Colonic mucosa (tissue), 4 donors: ENCODE measurements around the gene MRPS31. TPM values are rescaled to one million over a fixed set of nuclear protein-coding genes. Genes with fewer than 3 reads are reported as not detected.

Source experiments
- DNase-seq: peaks from one replicate; pipeline ENCODE4 v3.0.0-alpha.2; 2020
- H3K27ac ChIP-seq: fragments of 200-600 bp; one replicate; pipeline ENCODE4 v1.8.0; 2021
- H3K27me3 ChIP-seq: fragments of 200-600 bp; one replicate; pipeline ENCODE4 v1.8.0; 2021
- H3K36me3 ChIP-seq: fragments of 200-600 bp; one replicate; pipeline ENCODE4 v1.8.0; 2021
- H3K4me1 ChIP-seq: fragments of 200-600 bp; one replicate; pipeline ENCODE4 v1.8.0; 2021; ENCODE audit warnings: mild to moderate bottlenecking
- H3K4me3 ChIP-seq: fragments of 200-600 bp; one replicate; pipeline ENCODE4 v1.8.0; 2021
- H3K9ac ChIP-seq, 2 donors: one replicate each; pipeline ENCODE4 v1.7.0; 2013; ENCODE audit warnings: control low read depth in 2 of 2, low read depth in 2 of 2, low read length in 2 of 2
- H3K9me3 ChIP-seq: fragments of 200-600 bp; one replicate; pipeline ENCODE4 v1.8.0; 2021
- intact Hi-C: fragments of 100-400 bp; cut with DNase I; formaldehyde crosslinking; loops from one replicate; pipeline ENCODE4 v1.14.1; 2022
- total RNA-seq, 2 donors: library from RNA; stranded (reverse); fragmentation: NEBNext Ultra II Directional in 1 of 2; extraction: Animal tissue kit (Norgen Biotek cat#: 25700) in 1 of 2; gene quantifications; one replicate each; pipeline ENCODE4 v1.2.1, GENCODE V29; 2021
- TF ChIP-seq, protein P1 (sequence below): fragments of 200-600 bp; IDR thresholded peaks from one replicate; pipeline ENCODE4 v1.8.0; 2022; ENCODE audit warnings: antibody characterized with exemption, mild to moderate bottlenecking
- donor health status: healthy.
- donor health status: DM: no; HTN: no; CAD: no.
- donor health status: DM: no; HTN: no; CAD: no.

Gene MRPS31
- total RNA-seq, 2 donors from 2014 or later: 18.1 to 21.7 TPM

DNA sequence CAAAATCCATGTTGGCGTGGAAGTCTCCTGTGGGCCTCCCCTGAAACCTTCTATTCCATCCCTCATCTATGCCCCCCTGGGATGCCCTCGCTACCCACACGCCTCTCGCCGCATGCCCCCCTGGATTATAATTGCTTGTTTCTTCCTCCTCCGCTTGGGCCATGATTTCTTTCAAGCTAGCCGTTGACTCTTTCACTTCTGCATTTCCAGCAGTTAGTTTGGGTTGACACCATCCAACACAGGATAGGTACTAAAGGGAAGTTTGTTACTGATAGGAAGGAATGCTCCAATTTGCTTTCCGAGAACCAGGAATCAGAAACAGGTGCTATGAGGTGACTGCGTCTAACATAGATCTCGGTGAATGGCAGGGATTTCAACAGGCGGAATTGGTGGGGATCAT, 10.7 kb upstream of the MRPS31 start:
- no peak overlapping the region for H3K27ac ChIP-seq

DNA sequence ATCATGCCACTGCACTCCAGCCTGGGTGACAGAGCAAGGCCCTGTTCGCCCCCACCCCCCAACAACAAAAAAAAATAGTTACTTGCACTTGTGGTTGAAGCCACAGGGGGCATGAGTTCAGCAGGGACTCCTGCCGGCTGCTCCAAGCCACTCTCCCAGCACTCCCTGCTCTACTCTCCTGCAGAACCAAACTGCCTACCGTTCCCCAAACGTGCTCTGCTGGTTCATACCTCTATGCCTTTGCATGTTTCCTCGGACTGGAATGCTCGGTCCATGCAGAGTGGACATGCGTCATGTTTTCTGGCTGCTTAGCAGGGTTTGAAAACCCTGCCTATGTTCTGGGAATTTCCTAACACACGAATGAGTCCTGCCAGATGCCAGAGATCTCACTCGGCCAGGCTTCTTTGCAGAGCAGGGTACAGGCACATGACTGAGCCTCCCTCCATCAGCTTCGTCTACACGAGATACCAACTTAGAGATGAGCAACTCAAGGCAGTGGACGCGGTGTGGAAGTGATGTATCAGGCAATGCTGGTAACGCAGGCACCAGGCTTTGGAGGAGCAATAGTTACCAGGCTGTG, 9.9 kb upstream of the MRPS31 start:
- Histone ChIP-seq H3K9me3 (no peaks in the 10 kb centered on the region), H3K36me3 (no peaks in the 10 kb centered on the region), H3K27ac (no peak overlapping the region), H3K4me3 (no peak overlapping the region), H3K9ac (peak overlapping the region in 1 of 2 donors; percentile 24), H3K4me1 (peaks cover 5% of the 10 kb centered on the region), H3K27me3 (no peaks in the 10 kb centered on the region)
- TF ChIP-seq, protein P1, sequence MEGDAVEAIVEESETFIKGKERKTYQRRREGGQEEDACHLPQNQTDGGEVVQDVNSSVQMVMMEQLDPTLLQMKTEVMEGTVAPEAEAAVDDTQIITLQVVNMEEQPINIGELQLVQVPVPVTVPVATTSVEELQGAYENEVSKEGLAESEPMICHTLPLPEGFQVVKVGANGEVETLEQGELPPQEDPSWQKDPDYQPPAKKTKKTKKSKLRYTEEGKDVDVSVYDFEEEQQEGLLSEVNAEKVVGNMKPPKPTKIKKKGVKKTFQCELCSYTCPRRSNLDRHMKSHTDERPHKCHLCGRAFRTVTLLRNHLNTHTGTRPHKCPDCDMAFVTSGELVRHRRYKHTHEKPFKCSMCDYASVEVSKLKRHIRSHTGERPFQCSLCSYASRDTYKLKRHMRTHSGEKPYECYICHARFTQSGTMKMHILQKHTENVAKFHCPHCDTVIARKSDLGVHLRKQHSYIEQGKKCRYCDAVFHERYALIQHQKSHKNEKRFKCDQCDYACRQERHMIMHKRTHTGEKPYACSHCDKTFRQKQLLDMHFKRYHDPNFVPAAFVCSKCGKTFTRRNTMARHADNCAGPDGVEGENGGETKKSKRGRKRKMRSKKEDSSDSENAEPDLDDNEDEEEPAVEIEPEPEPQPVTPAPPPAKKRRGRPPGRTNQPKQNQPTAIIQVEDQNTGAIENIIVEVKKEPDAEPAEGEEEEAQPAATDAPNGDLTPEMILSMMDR: no peak
- intact Hi-C loops: no loop called here
- DNase-seq: no peak

More for the DNA sequence above, 10.7 kb upstream of the MRPS31 start:
- no peak overlapping the region for H3K4me3 ChIP-seq
- DNase-seq: no peak
- no peak overlapping the region for H3K9ac ChIP-seq
- H3K4me1 ChIP-seq: peaks cover 5% of the 10 kb centered on the region
- H3K27me3 ChIP-seq: no peaks in the 10 kb centered on the region
- no peaks in the 10 kb centered on the region for H3K9me3 ChIP-seq
- intact Hi-C loops: no loop called here
- TF ChIP-seq, protein P1: no peak
- H3K36me3 ChIP-seq: no peaks in the 10 kb centered on the region

GRCh38 chr13:40779796-40780285, 8.9 kb upstream of the MRPS31 start:
- H3K36me3 ChIP-seq: no peaks in the 10 kb centered on the region
- no peak overlapping the region for H3K9ac ChIP-seq
- H3K27ac ChIP-seq: no peak overlapping the region
- no peaks in the 10 kb centered on the region for H3K9me3 ChIP-seq
- no peak overlapping the region for H3K4me3 ChIP-seq
- no peaks in the 10 kb centered on the region for H3K27me3 ChIP-seq
- peaks cover 5% of the 10 kb centered on the region for H3K4me1 ChIP-seq
- DNase-seq: no peak
- TF ChIP-seq, protein P1: no peak
- intact Hi-C loops: loop anchor here (10.0 kb wide), 1 partner anchor 1095 kb away; no protein-coding TSS in a partner anchor

GRCh38 chr13:40779049-40779448, 8.1 kb upstream of the MRPS31 start:
- no peak overlapping the region for H3K9ac ChIP-seq
- no peak for DNase-seq
- no peak overlapping the region for H3K27ac ChIP-seq
- H3K36me3 ChIP-seq: no peaks in the 10 kb centered on the region
- peaks cover 5% of the 10 kb centered on the region for H3K4me1 ChIP-seq
- TF ChIP-seq, protein P1: no peak
- intact Hi-C loops: loop anchor here (10.0 kb wide), 1 partner anchor 1094 kb away; no protein-coding TSS in a partner anchor
- H3K9me3 ChIP-seq: no peaks in the 10 kb centered on the region
- no peaks in the 10 kb centered on the region for H3K27me3 ChIP-seq
- H3K4me3 ChIP-seq: no peak overlapping the region

DNA sequence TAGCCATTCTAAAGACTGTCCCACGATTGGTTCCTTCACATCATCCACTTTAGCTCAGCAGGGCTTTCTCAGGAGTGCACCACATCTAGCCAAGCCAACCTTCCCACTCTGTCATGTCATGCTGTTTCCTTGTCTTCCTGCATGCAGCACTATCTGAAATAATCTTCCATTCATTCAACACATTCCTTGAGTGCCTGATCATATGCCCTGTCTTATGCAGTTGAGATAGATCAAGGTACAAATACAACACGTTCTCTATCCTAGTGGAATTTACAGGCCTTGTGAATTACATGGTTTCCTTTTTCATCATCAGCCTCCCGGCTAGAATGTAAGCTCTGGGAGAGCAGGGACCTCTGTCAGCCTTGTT, 6.8 kb upstream of the MRPS31 start:
- H3K27ac ChIP-seq: peak overlapping the region; percentile 5
- H3K9ac ChIP-seq: no peak overlapping the region
- intact Hi-C loops: loop anchor here (10.0 kb wide), 1 partner anchor 1093 kb away; no protein-coding TSS in a partner anchor
- no peaks in the 10 kb centered on the region for H3K9me3 ChIP-seq
- no peak overlapping the region for H3K4me3 ChIP-seq
- TF ChIP-seq, protein P1: no peak
- no peaks in the 10 kb centered on the region for H3K27me3 ChIP-seq
- DNase-seq: no peak
- H3K4me1 ChIP-seq: peaks cover 5% of the 10 kb centered on the region
- H3K36me3 ChIP-seq: no peaks in the 10 kb centered on the region
